WTC11 (cell line): ENCODE data around the gene UMOD. TPM values are rescaled to one million over a fixed set of nuclear protein-coding genes. Genes with fewer than 3 reads are reported as not detected.

Source experiments
- ATAC-seq: fragments of 200-7000 bp; cut with Tn5 transposase; 2 replicates; pipeline ENCODE4 v1.10.0; 2021; ENCODE audit warnings: mild to moderate bottlenecking, moderate library complexity
- CTCF ChIA-PET: fragments of 300-600 bp; sonication (Branson Sonifier 250); formaldehyde crosslinking; loops from one replicate; lab custom pipeline; 2021; ENCODE audit warnings: antibody characterized with exemption; lab: Charles Lee
- POLR2A ChIA-PET: fragments of 350-600 bp; sonication (Branson Sonifier 250); formaldehyde crosslinking; loops from one replicate; lab custom pipeline; 2021; ENCODE audit warnings: antibody characterized with exemption; lab: Charles Lee
- DNase-seq: peaks from one replicate; pipeline ENCODE4 v3.0.0; 2021; ENCODE audit warnings: low spot score
- H3K27ac Mint-ChIP-seq: 2 replicates; pipeline ENCODE4 v1.8.0; 2021; ENCODE audit warnings: mixed read lengths
- H3K27me3 Mint-ChIP-seq: 2 replicates; pipeline ENCODE4 v1.8.0; 2021; ENCODE audit warnings: low read depth, mild to moderate bottlenecking, moderate library complexity, mixed read lengths
- H3K36me3 Mint-ChIP-seq: 2 replicates; pipeline ENCODE4 v1.8.0; 2021; ENCODE audit warnings: mixed read lengths
- H3K4me1 Mint-ChIP-seq: 2 replicates; pipeline ENCODE4 v1.8.0; 2022; ENCODE audit warnings: mixed read lengths
- H3K4me3 Mint-ChIP-seq: 2 replicates; pipeline ENCODE4 v1.8.0; 2021; ENCODE audit warnings: mild to moderate bottlenecking, moderate library complexity, mixed read lengths
- H3K9me3 Mint-ChIP-seq: 2 replicates; pipeline ENCODE4 v1.8.0; 2021; ENCODE audit warnings: mixed read lengths
- AFF4 ChIP-seq: sonication (generic); formaldehyde crosslinking; IDR thresholded peaks from 2 replicates; pipeline ENCODE4 v1.8.1; 2023; ENCODE audit warnings: mild to moderate bottlenecking, missing genetic modification reagents, borderline replicate concordance
- AR ChIP-seq: fragments of 250-450 bp; sonication (Bioruptor Pico); IDR thresholded peaks from 2 replicates; pipeline ENCODE4 v1.9.0; 2021; ENCODE audit warnings: mild to moderate bottlenecking
- CBFB ChIP-seq: sonication (generic); formaldehyde crosslinking; IDR thresholded peaks from 2 replicates; pipeline ENCODE4 v1.8.1; 2022; ENCODE audit warnings: mild to moderate bottlenecking, low read depth, missing genetic modification reagents
- CREM ChIP-seq: sonication (generic); formaldehyde crosslinking; IDR thresholded peaks from 2 replicates; pipeline ENCODE4 v1.8.1; 2022; ENCODE audit warnings: mild to moderate bottlenecking, missing genetic modification reagents, moderate library complexity
- ETV6 ChIP-seq: sonication (generic); formaldehyde crosslinking; IDR thresholded peaks from 2 replicates; pipeline ENCODE4 v1.8.1; 2022; ENCODE audit warnings: mild to moderate bottlenecking, missing genetic modification reagents
- FOXK1 ChIP-seq: sonication (generic); formaldehyde crosslinking; IDR thresholded peaks from 2 replicates; pipeline ENCODE4 v1.8.0; 2022; ENCODE audit warnings: mild to moderate bottlenecking, moderate library complexity, missing genetic modification reagents
- GTF2I ChIP-seq: fragments of 250-450 bp; sonication (Bioruptor Pico); conservative IDR thresholded peaks from 2 replicates; pipeline ENCODE4 v1.4.0; 2021; ENCODE audit warnings: mild to moderate bottlenecking
- HMGA2 ChIP-seq: fragments of 250-450 bp; sonication (Bioruptor Pico); IDR thresholded peaks from 2 replicates; pipeline ENCODE4 v1.4.0; 2021; ENCODE audit warnings: mild to moderate bottlenecking, moderate library complexity
- SMAD4 ChIP-seq: sonication (generic); formaldehyde crosslinking; IDR thresholded peaks from 2 replicates; pipeline ENCODE4 v1.8.0; 2022; ENCODE audit warnings: mild to moderate bottlenecking, missing genetic modification reagents
- TEAD4 ChIP-seq: sonication (generic); formaldehyde crosslinking; IDR thresholded peaks from 2 replicates; pipeline ENCODE4 v1.8.0; 2022; ENCODE audit warnings: mild to moderate bottlenecking, missing genetic modification reagents
- ZMAT4 ChIP-seq: fragments of 250-450 bp; sonication (Bioruptor Pico); IDR thresholded peaks from 2 replicates; pipeline ENCODE4 v1.9.0; 2021; ENCODE audit warnings: mild to moderate bottlenecking
- ZNF121 ChIP-seq: sonication (generic); formaldehyde crosslinking; IDR thresholded peaks from 2 replicates; pipeline ENCODE4 v1.8.0; 2023; ENCODE audit warnings: missing genetic modification reagents
- ZNF138 ChIP-seq: sonication (generic); formaldehyde crosslinking; conservative IDR thresholded peaks from 2 replicates; pipeline ENCODE4 v1.8.1; 2022; ENCODE audit warnings: mild to moderate bottlenecking, moderate library complexity, missing genetic modification reagents
- ZNF263 ChIP-seq: sonication (generic); formaldehyde crosslinking; IDR thresholded peaks from 2 replicates; pipeline ENCODE4 v1.8.1; 2022; ENCODE audit warnings: low read depth, mild to moderate bottlenecking, moderate library complexity, missing genetic modification reagents
- ZNF317 ChIP-seq: sonication (generic); formaldehyde crosslinking; IDR thresholded peaks from 2 replicates; pipeline ENCODE4 v1.8.1; 2023; ENCODE audit warnings: low read depth, mild to moderate bottlenecking, moderate library complexity, missing genetic modification reagents, borderline replicate concordance
- ZNF532 ChIP-seq: fragments of 250-450 bp; sonication (Bioruptor Pico); IDR thresholded peaks from 2 replicates; pipeline ENCODE4 v1.9.0; 2021; ENCODE audit warnings: mild to moderate bottlenecking, borderline replicate concordance
- ZSCAN18 ChIP-seq: fragments of 250-450 bp; sonication (Bioruptor Pico); IDR thresholded peaks from 2 replicates; pipeline ENCODE4 v2.1.2; 2022; ENCODE audit warnings: mild to moderate bottlenecking, moderate library complexity
- total RNA-seq: library from RNA; stranded (reverse); gene quantifications from 3 replicates; pipeline ENCODE4 v1.2.3, GENCODE V29; 2021

Gene UMOD
- total RNA-seq, 1 experiment from 2014 or later, result not detected

- H3K4me1 Mint-ChIP-seq, result peaks cover 15% of the 10 kb centered on the region
- CTCF ChIA-PET, result interaction anchor here (0.6 to 1.4 kb wide), 6 partner anchors 9 to 440 kb away, joined by 3 to 8 read pairs (median 4); no protein-coding TSS in a partner anchor
- no peaks in the 10 kb centered on the region for H3K27me3 Mint-ChIP-seq
- H3K9me3 Mint-ChIP-seq, result no peaks in the 10 kb centered on the region
- no peak for TF ChIP-seq AFF4 (CRISPR knock-in tag)
- no peak for TF ChIP-seq FOXK1 (CRISPR knock-in tag)
- TF ChIP-seq HMGA2 (CRISPR knock-in tag), result no peak
- TF ChIP-seq CREM (CRISPR knock-in tag), result no peak
- TF ChIP-seq SMAD4 (CRISPR knock-in tag), result no peak
- TF ChIP-seq TEAD4, result no peak
- TF ChIP-seq, all 79 proteins: peak for 0
- Mint-ChIP-seq H3K4me3 (no peak overlapping the region), H3K27ac (no peak overlapping the region), H3K36me3 (no peaks in the 10 kb centered on the region)
- DNase-seq, result no peak
- ATAC-seq, result no peak
- POLR2A ChIA-PET, result no interaction called here
These were observed 12.8 kb downstream of the UMOD start for GRCh38 chr16:20339744-20340143.

GRCh38 chr16:20336955-20337354, 15.6 kb downstream of the UMOD start:
- Mint-ChIP-seq H3K4me1 (peaks cover 18% of the 10 kb centered on the region), H3K4me3 (no peak overlapping the region), H3K27me3 (no peaks in the 10 kb centered on the region), H3K9me3 (no peaks in the 10 kb centered on the region), H3K27ac (no peak overlapping the region), H3K36me3 (no peaks in the 10 kb centered on the region)
- ChIA-PET POLR2A (no interaction called here), CTCF (interaction anchor here (0.8 to 2.8 kb wide), 7 partner anchors 11 to 429 kb away, joined by 3 to 16 read pairs (median 6); no protein-coding TSS in a partner anchor)
- ATAC-seq (peak; percentile 28; the same call in 1 of the 2 replicates), DNase-seq (no peak)
- TF ChIP-seq CBFB (CRISPR knock-in tag), result no peak

GRCh38 chr16:20334396-20334795, 18.1 kb downstream of the UMOD start:
- Mint-ChIP-seq H3K36me3 (no peaks in the 10 kb centered on the region), H3K27ac (no peak overlapping the region), H3K27me3 (no peaks in the 10 kb centered on the region), H3K9me3 (no peaks in the 10 kb centered on the region), H3K4me1 (peaks cover 13% of the 10 kb centered on the region), H3K4me3 (no peak overlapping the region)
- no peak for DNase-seq
- POLR2A ChIA-PET, result interaction anchor here (0.7 kb wide), 1 partner anchor 48 kb away, joined by 4 read pairs; no protein-coding TSS in a partner anchor
- CTCF ChIA-PET, result interaction anchor here (0.6 to 2.8 kb wide), 8 partner anchors 15 to 948 kb away, joined by 3 to 16 read pairs (median 4); no protein-coding TSS in a partner anchor
- ATAC-seq, result no peak
- TF ChIP-seq ZNF121 (CRISPR knock-in tag), result no peak
- no peak for TF ChIP-seq ZMAT4 (CRISPR knock-in tag)
- TF ChIP-seq AR, result no peak
- no peak for TF ChIP-seq ZSCAN18 (CRISPR knock-in tag)
- no peak for TF ChIP-seq ZNF317
- TF ChIP-seq ZNF263 (CRISPR knock-in tag), result no peak
- TF ChIP-seq GTF2I (CRISPR knock-in tag), result no peak
- no peak for TF ChIP-seq ZNF138 (CRISPR knock-in tag)
- no peak for TF ChIP-seq ETV6
- no peak for TF ChIP-seq ZNF532 (CRISPR knock-in tag)
